Liver (tissue), 3 donors: ENCODE measurements around the gene MAST2.

Experiments
- ATF3 ChIP-seq: IDR thresholded peaks from 2 replicates; pipeline ENCODE4 v1.6.1; 2016; ENCODE audit warnings: antibody characterized with exemption
- CTCF ChIP-seq: fragments of 150-350 bp; IDR thresholded peaks from 2 replicates; pipeline ENCODE4 v1.5.1; 2017; ENCODE audit warnings: improper control_type of control experiment, low read depth, low read length; ENCODE audit not compliant: missing input control
- FOXA1 ChIP-seq: IDR thresholded peaks from 2 replicates; pipeline ENCODE4 v1.6.1; 2016; ENCODE audit warnings: antibody characterized with exemption
- GABPA ChIP-seq, 2 donors: IDR thresholded peaks in 1 of 2; conservative IDR thresholded peaks in 1 of 2; 2 replicates each; pipeline ENCODE4 v1.6.1; 2016; ENCODE audit warnings: antibody characterized with exemption in 2 of 2, mild to moderate bottlenecking in 1 of 2, moderate library complexity in 1 of 2
- JUND ChIP-seq, 2 donors: IDR thresholded peaks; 2 replicates each; pipeline ENCODE4 v1.6.1; 2016; ENCODE audit warnings: antibody characterized with exemption in 2 of 2
- MAX ChIP-seq: IDR thresholded peaks from 2 replicates; pipeline ENCODE4 v1.6.1; 2016; ENCODE audit warnings: antibody characterized with exemption
- RAD21 ChIP-seq, 2 donors: IDR thresholded peaks; 2 replicates each; pipeline ENCODE4 v1.6.1; 2016; ENCODE audit warnings: antibody characterized with exemption in 2 of 2, mild to moderate bottlenecking in 2 of 2
- REST ChIP-seq: IDR thresholded peaks from 2 replicates; pipeline ENCODE4 v1.6.1; 2016; ENCODE audit warnings: antibody characterized with exemption, mild to moderate bottlenecking
- SP1 ChIP-seq: IDR thresholded peaks from 2 replicates; pipeline ENCODE4 v1.6.1; 2018; ENCODE audit warnings: antibody characterized with exemption, mild to moderate bottlenecking
- TAF1 ChIP-seq: conservative IDR thresholded peaks from 2 replicates; pipeline ENCODE4 v1.6.1; 2016; ENCODE audit warnings: antibody characterized with exemption, mild to moderate bottlenecking
- YY1 ChIP-seq: IDR thresholded peaks from 2 replicates; pipeline ENCODE4 v1.6.1; 2016; ENCODE audit warnings: antibody characterized with exemption, mild to moderate bottlenecking
- ZBTB33 ChIP-seq: IDR thresholded peaks from 2 replicates; pipeline ENCODE4 v1.6.1; 2016; ENCODE audit warnings: antibody characterized with exemption
- donor health status: healthy.
- donor health status: healthy.

- TF ChIP-seq CTCF: no peak
- TF ChIP-seq JUND (IDR thresholded peaks at IDR 0.05): no peak
- no peak for TF ChIP-seq TAF1
- TF ChIP-seq SP1: no peak
- TF ChIP-seq ATF3: no peak
- TF ChIP-seq MAX: no peak
- TF ChIP-seq YY1: no peak
- TF ChIP-seq GABPA (IDR thresholded peaks at IDR 0.05 in 1 of 2, conservative IDR thresholded peaks at IDR 0.05 in 1 of 2): no peak
- TF ChIP-seq ZBTB33: no peak
- no peak for TF ChIP-seq REST
- TF ChIP-seq RAD21 (IDR thresholded peaks at IDR 0.05): no peak
- TF ChIP-seq FOXA1: no peak
These were observed 168.6 kb downstream of the MAST2 start for GRCh38 chr1:45971922-45972531.
